HEK293T (cell line): ENCODE results near the gene HOXB5.

Source experiments
- CTCF ChIA-PET: fragments of 350-600 bp; formaldehyde crosslinking; extraction: SDS; loops from one replicate; lab custom pipeline; 2021; ENCODE audit warnings: antibody characterized with exemption, inconsistent platforms; lab: Yijun Ruan, JAX
- POLR2A ChIA-PET: fragments of 350-600 bp; formaldehyde crosslinking; extraction: SDS; loops from one replicate; lab custom pipeline; 2020; ENCODE audit warnings: antibody characterized with exemption, inconsistent platforms; lab: Yijun Ruan, JAX
- DNase-seq: peaks from one replicate; pipeline ENCODE4 v3.0.0; 2012; ENCODE audit warnings: mixed read lengths; ENCODE audit errors: extremely low spot score
- ARNT ChIP-seq: fragments of 450-650 bp; IDR thresholded peaks from 2 replicates; pipeline ENCODE4 v1.6.1; 2017; ENCODE audit warnings: mild to moderate bottlenecking
- FOXA1 ChIP-seq: fragments of 450-650 bp; IDR thresholded peaks from 2 replicates; pipeline ENCODE4 v1.6.1; 2016; ENCODE audit warnings: mild to moderate bottlenecking
- FOXK2 ChIP-seq: fragments of 450-650 bp; IDR thresholded peaks from 2 replicates; pipeline ENCODE4 v1.6.1; 2016; ENCODE audit warnings: mild to moderate bottlenecking
- HDGF ChIP-seq: fragments of 450-650 bp; IDR thresholded peaks from 2 replicates; pipeline ENCODE4 v1.6.1; 2017; ENCODE audit warnings: antibody characterized with exemption, borderline replicate concordance
- L3MBTL2 ChIP-seq: fragments of 450-650 bp; conservative IDR thresholded peaks from 2 replicates; pipeline ENCODE4 v1.6.1; 2016; ENCODE audit warnings: mild to moderate bottlenecking
- SUZ12 ChIP-seq: fragments of 450-650 bp; IDR thresholded peaks from 2 replicates; pipeline ENCODE4 v1.6.1; 2016; ENCODE audit warnings: mild to moderate bottlenecking
- TARDBP ChIP-seq: fragments of 450-650 bp; IDR thresholded peaks from 2 replicates; pipeline ENCODE4 v1.6.1; 2016
- ZNF384 ChIP-seq: fragments of 450-650 bp; IDR thresholded peaks from 2 replicates; pipeline ENCODE4 v1.6.1; 2016

HOXB5 gene

GRCh38 chr17:48541577-48542113 is 51.9 kb downstream of the HOXB5 start:
- POLR2A ChIA-PET = interaction anchor here (0.8 to 3.5 kb wide), 6 partner anchors 9 to 49 kb away, joined by 3 to 18 read pairs (median 4); partner anchors contain the start of gene HOXB3
- CTCF ChIA-PET = no interaction called here

More at GRCh38 chr17:48541577-48542113, 51.9 kb downstream of the HOXB5 start:
- TF ChIP-seq FOXA1 (no peak), ZNF384 (no peak), SUZ12 (no peak), HDGF (no peak), TARDBP (no peak), L3MBTL2 (no peak), ARNT (no peak), FOXK2 (no peak)
- no peak for DNase-seq
